C4-2B (cell line): Measurements from ENCODE around the gene CMIP.

Experiments
- H3K27ac ChIP-seq: fragments of 450-650 bp; 2 replicates; pipeline ENCODE4 v1.5.1; 2017
- ZFX ChIP-seq: fragments of 450-650 bp; IDR thresholded peaks from 2 replicates; pipeline ENCODE4 v1.6.1; 2017
- TF ChIP-seq, protein P1 (sequence below): fragments of 450-650 bp; conservative IDR thresholded peaks from 2 replicates; pipeline ENCODE4 v1.5.1; 2017; ENCODE audit warnings: mild to moderate bottlenecking

Gene CMIP

DNA sequence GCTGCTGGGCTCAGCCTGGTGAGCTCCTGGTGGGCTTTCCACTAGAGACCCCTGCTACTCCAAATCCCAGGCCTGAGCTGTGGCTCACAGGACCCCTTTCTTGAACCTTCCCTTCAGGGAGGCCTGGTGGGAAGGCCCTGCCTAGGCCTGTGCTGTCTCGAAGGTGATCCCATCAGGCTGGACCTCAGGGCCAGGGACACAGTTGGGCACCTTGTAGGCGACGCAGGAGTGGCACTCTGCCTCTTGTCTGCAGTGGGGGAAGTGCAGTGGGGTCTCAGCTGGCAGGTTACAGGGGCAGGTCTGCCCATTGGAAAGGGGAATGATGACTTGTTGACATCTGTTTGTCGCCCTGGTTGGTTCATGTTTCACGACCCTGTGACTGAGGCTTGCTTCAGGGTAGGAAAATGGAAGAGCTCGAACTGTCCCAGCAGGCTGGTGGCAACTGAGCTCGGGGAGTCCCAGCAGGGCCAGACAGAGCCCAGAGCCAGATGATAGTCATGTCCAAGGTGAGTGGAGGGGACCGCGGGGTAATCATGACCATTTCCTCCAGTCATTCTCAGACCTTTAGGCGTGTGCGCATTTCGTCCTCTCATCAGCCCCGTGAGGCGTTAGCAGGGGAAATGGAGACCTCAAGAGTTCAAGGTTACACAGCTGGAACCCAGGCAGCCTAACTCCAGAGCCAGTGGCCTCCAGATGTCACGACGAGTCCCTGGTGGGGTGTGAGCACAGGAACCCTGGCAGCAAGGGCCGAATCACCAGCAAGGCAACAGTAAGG is 11.3 kb downstream of the CMIP start:
- no peak for TF ChIP-seq ZFX
- TF ChIP-seq, protein P1, sequence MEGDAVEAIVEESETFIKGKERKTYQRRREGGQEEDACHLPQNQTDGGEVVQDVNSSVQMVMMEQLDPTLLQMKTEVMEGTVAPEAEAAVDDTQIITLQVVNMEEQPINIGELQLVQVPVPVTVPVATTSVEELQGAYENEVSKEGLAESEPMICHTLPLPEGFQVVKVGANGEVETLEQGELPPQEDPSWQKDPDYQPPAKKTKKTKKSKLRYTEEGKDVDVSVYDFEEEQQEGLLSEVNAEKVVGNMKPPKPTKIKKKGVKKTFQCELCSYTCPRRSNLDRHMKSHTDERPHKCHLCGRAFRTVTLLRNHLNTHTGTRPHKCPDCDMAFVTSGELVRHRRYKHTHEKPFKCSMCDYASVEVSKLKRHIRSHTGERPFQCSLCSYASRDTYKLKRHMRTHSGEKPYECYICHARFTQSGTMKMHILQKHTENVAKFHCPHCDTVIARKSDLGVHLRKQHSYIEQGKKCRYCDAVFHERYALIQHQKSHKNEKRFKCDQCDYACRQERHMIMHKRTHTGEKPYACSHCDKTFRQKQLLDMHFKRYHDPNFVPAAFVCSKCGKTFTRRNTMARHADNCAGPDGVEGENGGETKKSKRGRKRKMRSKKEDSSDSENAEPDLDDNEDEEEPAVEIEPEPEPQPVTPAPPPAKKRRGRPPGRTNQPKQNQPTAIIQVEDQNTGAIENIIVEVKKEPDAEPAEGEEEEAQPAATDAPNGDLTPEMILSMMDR = no peak
- no peak overlapping the region for H3K27ac ChIP-seq

DNA sequence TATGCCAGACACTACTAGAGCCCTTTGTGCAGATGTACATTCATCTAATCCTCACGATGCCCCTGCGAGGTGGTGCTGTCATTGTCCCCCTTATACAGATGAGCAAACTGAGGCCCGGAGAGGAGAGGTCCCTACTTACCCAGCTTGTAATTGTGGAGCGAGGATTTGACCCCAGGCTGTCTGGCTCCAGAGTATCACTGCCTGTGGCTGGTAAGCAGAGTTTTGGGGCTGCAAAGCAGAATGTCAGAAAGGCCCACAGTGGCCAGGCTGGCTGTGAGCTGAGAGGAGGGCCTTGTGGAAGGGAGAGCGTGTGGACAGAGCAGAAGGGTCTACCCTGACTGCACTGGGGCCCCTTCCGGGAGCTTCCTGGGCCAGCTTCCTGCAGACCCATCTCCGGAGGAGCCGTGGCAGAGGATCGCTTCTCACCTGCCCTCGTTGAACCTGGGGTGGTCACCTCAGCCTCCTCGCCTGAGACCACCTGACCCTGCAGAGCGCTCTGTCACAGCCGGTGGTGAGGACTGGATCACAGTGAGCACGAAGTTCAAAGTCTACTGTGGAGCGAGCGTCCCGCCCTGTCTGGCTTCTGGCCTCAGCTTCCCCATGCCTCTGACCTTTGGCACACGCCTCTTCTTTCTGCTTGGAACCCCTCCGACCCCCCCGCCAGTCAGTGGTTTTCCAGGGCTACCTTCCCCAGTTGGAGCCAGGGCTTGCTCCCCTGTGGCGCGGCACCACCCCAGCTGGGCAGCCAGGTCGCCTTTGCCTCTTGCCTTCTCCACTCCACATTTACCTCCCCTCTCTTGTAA is 12.1 kb downstream of the CMIP start:
- H3K27ac ChIP-seq = no peak overlapping the region
- no peak for TF ChIP-seq ZFX
- TF ChIP-seq, protein P1 = no peak

DNA sequence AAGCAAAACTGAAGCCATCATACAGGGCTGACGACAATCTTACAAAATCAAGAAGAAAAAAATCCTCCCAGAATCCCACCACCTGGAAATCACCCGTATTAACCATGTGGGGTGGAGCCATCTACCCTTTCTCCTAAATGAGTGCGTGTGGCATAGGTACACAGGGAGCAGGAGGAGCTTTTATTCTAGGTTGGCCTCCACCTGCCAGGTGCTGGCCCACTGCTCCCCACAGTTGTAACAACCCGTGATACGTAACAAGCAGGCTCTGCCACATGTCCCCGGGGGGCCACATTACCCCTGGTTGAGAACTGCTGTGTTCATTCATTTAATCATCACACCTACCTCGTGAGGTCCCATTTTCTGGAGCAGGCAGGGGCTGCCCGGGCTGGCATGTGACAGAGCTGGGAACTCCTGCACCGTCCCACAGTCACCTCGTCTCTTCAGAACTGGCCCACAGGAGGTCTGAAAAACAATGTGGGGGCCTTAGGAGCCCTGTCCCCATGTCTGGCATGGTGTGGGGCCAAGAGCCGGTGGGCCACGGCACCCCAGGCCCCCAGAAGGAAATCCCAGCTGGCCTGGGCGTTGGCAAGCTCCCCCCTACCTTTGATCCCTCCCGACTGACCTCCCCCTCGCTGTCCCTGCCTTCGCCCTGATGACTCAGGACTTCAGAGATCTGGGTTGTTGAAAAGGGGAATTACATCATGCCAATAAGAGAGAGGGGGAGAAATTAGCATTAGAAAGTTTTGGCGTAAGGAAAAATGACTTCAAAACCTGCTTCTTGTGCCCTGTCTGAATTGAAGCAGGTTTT is 12.9 kb downstream of the CMIP start:
- no peak for TF ChIP-seq ZFX
- TF ChIP-seq, protein P1 = no peak
- no peak overlapping the region for H3K27ac ChIP-seq

DNA sequence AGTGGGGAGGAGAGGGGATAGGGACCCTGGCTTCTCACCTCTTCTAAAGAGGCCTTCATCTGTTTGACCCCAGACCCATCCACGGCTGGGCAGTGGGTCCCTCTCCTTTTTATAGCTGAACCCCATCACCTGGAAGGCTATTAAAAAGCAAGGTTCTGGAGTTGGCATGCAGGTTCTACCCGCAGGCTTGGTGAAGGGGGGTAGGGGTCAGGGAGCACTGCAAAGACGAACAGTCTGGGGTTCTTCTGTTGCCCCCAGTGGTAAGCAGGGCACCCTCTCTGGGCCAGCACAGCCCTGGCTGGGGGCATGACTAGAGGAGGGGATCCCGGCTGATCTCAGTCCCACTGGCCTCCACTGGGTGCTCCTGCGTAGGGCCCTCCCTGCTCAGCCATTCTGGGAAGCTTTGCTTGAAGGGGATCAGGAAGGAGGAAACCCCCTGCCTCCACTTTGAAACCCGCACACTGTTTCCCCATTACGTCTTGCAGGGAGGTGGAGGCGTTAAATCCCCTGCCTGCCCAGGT is 13.6 kb downstream of the CMIP start:
- TF ChIP-seq, protein P1 = no peak
- TF ChIP-seq ZFX = no peak
- H3K27ac ChIP-seq = no peak overlapping the region

DNA sequence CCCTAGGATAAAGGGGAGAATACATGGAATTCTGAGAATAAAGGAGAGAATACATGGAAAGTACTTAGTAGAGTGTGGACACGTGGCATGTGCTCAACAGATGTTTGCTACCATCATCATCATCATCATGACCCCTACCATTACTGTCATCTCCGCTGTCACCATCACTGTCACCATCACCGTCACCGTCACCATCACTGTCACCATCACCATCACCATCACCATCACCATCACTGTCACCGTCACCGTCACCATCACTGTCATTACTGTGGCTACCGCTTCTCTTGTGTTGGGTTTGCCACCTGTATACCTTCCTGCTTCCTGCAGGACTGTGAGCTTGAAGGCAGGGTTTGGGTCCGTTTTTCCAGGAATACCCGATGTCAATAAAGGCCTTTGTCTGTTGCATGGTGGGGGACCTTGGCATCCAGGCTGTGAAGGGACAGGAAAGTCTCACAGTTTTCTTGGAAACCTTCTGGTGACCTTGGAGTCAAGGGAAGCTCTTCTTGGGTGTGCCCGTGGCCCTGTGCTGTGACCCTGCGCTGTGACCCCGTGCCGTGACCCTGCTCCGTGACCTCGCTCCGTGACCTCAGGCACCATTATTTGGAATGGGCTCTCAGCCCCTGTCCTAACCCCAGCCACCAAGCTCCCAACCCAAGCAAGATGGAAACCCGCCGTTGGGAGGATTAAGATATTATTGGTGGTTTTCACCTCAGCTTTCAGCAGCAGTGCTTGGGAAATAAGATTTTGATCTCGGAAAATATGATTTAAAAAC is 14.4 kb downstream of the CMIP start:
- H3K27ac ChIP-seq = no peak overlapping the region
- TF ChIP-seq ZFX = no peak
- TF ChIP-seq, protein P1 = no peak

DNA sequence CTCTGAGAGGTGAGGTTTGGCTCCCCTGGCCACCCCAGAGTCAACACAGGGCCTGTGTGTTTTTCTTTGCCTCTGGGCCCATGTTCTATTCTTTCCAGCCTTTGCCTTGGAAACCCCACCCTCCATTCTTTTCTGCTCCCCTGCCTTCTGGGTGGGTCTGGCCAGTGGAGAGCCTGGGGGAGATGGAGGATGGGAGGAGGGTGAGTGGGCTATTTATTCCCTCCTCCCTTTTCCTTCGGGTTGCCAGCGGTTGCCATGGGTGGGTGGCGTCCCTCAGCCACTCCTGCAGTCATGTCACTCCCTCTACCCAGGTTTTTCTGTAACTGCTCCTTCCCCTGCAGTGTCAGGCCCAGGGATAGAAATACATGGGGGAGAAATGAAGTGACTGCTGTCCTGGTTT is 15.5 kb downstream of the CMIP start:
- TF ChIP-seq, protein P1 = no peak
- no peak for TF ChIP-seq ZFX
- H3K27ac ChIP-seq = no peak overlapping the region
